Measurements from ENCODE around the gene FIGLA. TPM values are rescaled to one million over a fixed set of nuclear protein-coding genes. Genes with fewer than 3 reads are reported as not detected.

FIGLA gene
- total and polyA plus RNA-seq, 2 experiments from 2014 or later, result not detected

GRCh38 chr2:70767699-70768589 is 22.5 kb downstream of the FIGLA start, which contains the start of gene ADD2:
ADD2 (minus strand) TSS chr2:70768200; CDS start chr2:70706408, 61,792 bp downstream.
- no peak within 1 kb of the TSS for H3K27ac ChIP-seq
- no peaks in the 10 kb centered on the region for H4K20me1 ChIP-seq (ENCODE audit: insufficient read depth)
- H3K4me3 ChIP-seq, result peak within 1 kb of the TSS; percentile 42
- in situ Hi-C loops (cut with MboI), result no loop called here
- DNase-seq, result peak; percentile 61
- no peak within 1 kb of the TSS for H3K9ac ChIP-seq
- no peaks in the 10 kb centered on the region for H3K79me2 ChIP-seq (ENCODE audit: insufficient read depth)
- peaks cover 89% of the 10 kb centered on the region for H3K27me3 ChIP-seq (replicated peaks; ENCODE audit: insufficient read depth)
- no peaks in the 10 kb centered on the region for H3K36me3 ChIP-seq (ENCODE audit: low read depth)
- no peaks in the 10 kb centered on the region for H3K4me1 ChIP-seq (ENCODE audit: insufficient read depth)
- H3K9me2 ChIP-seq (ENCODE audit: insufficient read depth), result no peaks in the 10 kb centered on the region
- WGBS, 2 experiments (ENCODE audit: low coverage in 1 of 2, low lambda C conversion rate in 2 of 2, missing lambda C conversion rate in 2 of 2), result 1 to 2% methylated on average over 42 to 48 of the region's 74 CpGs
- H3K9me3 ChIP-seq (ENCODE audit: low read depth), result no peaks in the 10 kb centered on the region
- H3F3A ChIP-seq (ENCODE audit: insufficient read depth), result no peaks in the 10 kb centered on the region
- TF ChIP-seq EZH2 (IDR thresholded peaks at IDR 0.05; ENCODE audit: insufficient read depth, poor library complexity, severe bottlenecking), result peak; percentile 97
- peak; percentile 74; the same call in 1 of the 2 replicates for TF ChIP-seq EZH2phosphoT487 (IDR thresholded peaks at IDR 0.05; ENCODE audit: insufficient read depth, low read depth)
- peak within 1 kb of the TSS; percentile 60 for H2AFZ ChIP-seq
- H3K4me2 ChIP-seq (ENCODE audit: unreplicated experiment), result peak within 1 kb of the TSS; percentile 80

- H3K36me3 ChIP-seq (ENCODE audit: low read depth), result no peaks in the 10 kb centered on the region
These were observed 23.3 kb downstream of the FIGLA start for GRCh38 chr2:70767079-70767698.

GRCh38 chr2:70766357-70767078 is 23.9 kb downstream of the FIGLA start:
- H3K9me3 ChIP-seq (ENCODE audit: low read depth), result no peaks in the 10 kb centered on the region
- H3K27me3 ChIP-seq (replicated peaks; ENCODE audit: insufficient read depth), result peaks cover 83% of the 10 kb centered on the region
- no peak overlapping the region for H3K27ac ChIP-seq
- H3K79me2 ChIP-seq (ENCODE audit: insufficient read depth), result no peaks in the 10 kb centered on the region
- H3K4me3 ChIP-seq, result no peak overlapping the region
- no peaks in the 10 kb centered on the region for H3K36me3 ChIP-seq (ENCODE audit: low read depth)
- 32% methylated on average over 7 of the region's 7 CpGs for WGBS, 2 experiments (ENCODE audit: low coverage in 1 of 2, low lambda C conversion rate in 2 of 2, missing lambda C conversion rate in 2 of 2)
- in situ Hi-C loops (cut with MboI), result no loop called here
- no peak overlapping the region for H2AFZ ChIP-seq
- no peaks in the 10 kb centered on the region for H3F3A ChIP-seq (ENCODE audit: insufficient read depth)
- no peak overlapping the region for H3K9ac ChIP-seq
- DNase-seq, result no peak
- H3K9me2 ChIP-seq (ENCODE audit: insufficient read depth), result no peaks in the 10 kb centered on the region
- no peaks in the 10 kb centered on the region for H3K4me1 ChIP-seq (ENCODE audit: insufficient read depth)
- no peak overlapping the region for H3K4me2 ChIP-seq (ENCODE audit: unreplicated experiment)
- peak; percentile 38 for TF ChIP-seq EZH2 (IDR thresholded peaks at IDR 0.05; ENCODE audit: insufficient read depth, poor library complexity, severe bottlenecking)
- TF ChIP-seq EZH2phosphoT487 (IDR thresholded peaks at IDR 0.05; ENCODE audit: insufficient read depth, low read depth), result no peak
- H4K20me1 ChIP-seq (ENCODE audit: insufficient read depth), result no peaks in the 10 kb centered on the region

More at GRCh38 chr2:70767079-70767698, 23.3 kb downstream of the FIGLA start:
- DNase-seq, result no peak
- no peaks in the 10 kb centered on the region for H3F3A ChIP-seq (ENCODE audit: insufficient read depth)
- no peaks in the 10 kb centered on the region for H3K9me3 ChIP-seq (ENCODE audit: low read depth)
- 1 to 2% methylated on average over 38 to 47 of the region's 51 CpGs for WGBS, 2 experiments (ENCODE audit: low coverage in 1 of 2, low lambda C conversion rate in 2 of 2, missing lambda C conversion rate in 2 of 2)
- no peaks in the 10 kb centered on the region for H4K20me1 ChIP-seq (ENCODE audit: insufficient read depth)
- peaks cover 84% of the 10 kb centered on the region for H3K27me3 ChIP-seq (replicated peaks; ENCODE audit: insufficient read depth)
- TF ChIP-seq EZH2 (IDR thresholded peaks at IDR 0.05; ENCODE audit: insufficient read depth, poor library complexity, severe bottlenecking) (no peak), EZH2phosphoT487 (IDR thresholded peaks at IDR 0.05; ENCODE audit: insufficient read depth, low read depth) (0 out of 2 replicates have a peak, but pooled peaks have one; percentile 18)
- no peak overlapping the region for H3K27ac ChIP-seq
- peak overlapping the region; percentile 80 for H3K4me2 ChIP-seq (ENCODE audit: unreplicated experiment)
- no peaks in the 10 kb centered on the region for H3K4me1 ChIP-seq (ENCODE audit: insufficient read depth)
- peak overlapping the region; percentile 60 for H2AFZ ChIP-seq
- H3K4me3 ChIP-seq, result peak overlapping the region; percentile 42; the same call in 1 of the 2 replicates
- no peaks in the 10 kb centered on the region for H3K9me2 ChIP-seq (ENCODE audit: insufficient read depth)
- no peaks in the 10 kb centered on the region for H3K79me2 ChIP-seq (ENCODE audit: insufficient read depth)
- in situ Hi-C loops (cut with MboI), result no loop called here
- H3K9ac ChIP-seq, result no peak overlapping the region

GRCh38 chr2:70765507-70765906 is 24.9 kb downstream of the FIGLA start:
- WGBS, 2 experiments (ENCODE audit: low coverage in 1 of 2, low lambda C conversion rate in 2 of 2, missing lambda C conversion rate in 2 of 2), result 79 to 85% methylated on average over 7 of the region's 7 CpGs
- Histone ChIP-seq H3K4me2 (ENCODE audit: unreplicated experiment) (no peak overlapping the region), H3K9ac (no peak overlapping the region), H4K20me1 (ENCODE audit: insufficient read depth) (no peaks in the 10 kb centered on the region), H3K79me2 (ENCODE audit: insufficient read depth) (no peaks in the 10 kb centered on the region), H3K27ac (no peak overlapping the region), H3F3A (ENCODE audit: insufficient read depth) (no peaks in the 10 kb centered on the region), H3K27me3 (replicated peaks; ENCODE audit: insufficient read depth) (peaks cover 74% of the 10 kb centered on the region), H3K4me3 (no peak overlapping the region), H3K4me1 (ENCODE audit: insufficient read depth) (no peaks in the 10 kb centered on the region), H3K36me3 (ENCODE audit: low read depth) (no peaks in the 10 kb centered on the region), H3K9me3 (ENCODE audit: low read depth) (no peaks in the 10 kb centered on the region), H3K9me2 (ENCODE audit: insufficient read depth) (no peaks in the 10 kb centered on the region), H2AFZ (no peak overlapping the region)
- TF ChIP-seq EZH2phosphoT487 (IDR thresholded peaks at IDR 0.05; ENCODE audit: insufficient read depth, low read depth), result no peak
- TF ChIP-seq EZH2 (IDR thresholded peaks at IDR 0.05; ENCODE audit: insufficient read depth, poor library complexity, severe bottlenecking), result no peak
- in situ Hi-C loops (cut with MboI), result no loop called here
- no peak for DNase-seq
